ENCODE results near the gene CLASP1.

The CLASP1 gene

GRCh38 chr2:121596221-121597080, 52.8 kb downstream of the CLASP1 start:
- ATAC-seq (replicated peaks) (peak; percentile 80 to 89), DNase-seq (peak; percentile 33)
- H3K27me3 Mint-ChIP-seq = no peaks in the 10 kb centered on the region
- peaks cover 24 to 54% of the 10 kb centered on the region in 2 donors for H3K4me1 Mint-ChIP-seq
- H3K36me3 Mint-ChIP-seq = peaks cover 7 to 9% of the 10 kb centered on the region in 2 donors
- peak overlapping the region; percentile 20 for H3K27ac Mint-ChIP-seq
- H3K9me3 Mint-ChIP-seq = no peaks in the 10 kb centered on the region
- H3K4me3 Mint-ChIP-seq = peak overlapping the region; percentile 45 to 56

DNA sequence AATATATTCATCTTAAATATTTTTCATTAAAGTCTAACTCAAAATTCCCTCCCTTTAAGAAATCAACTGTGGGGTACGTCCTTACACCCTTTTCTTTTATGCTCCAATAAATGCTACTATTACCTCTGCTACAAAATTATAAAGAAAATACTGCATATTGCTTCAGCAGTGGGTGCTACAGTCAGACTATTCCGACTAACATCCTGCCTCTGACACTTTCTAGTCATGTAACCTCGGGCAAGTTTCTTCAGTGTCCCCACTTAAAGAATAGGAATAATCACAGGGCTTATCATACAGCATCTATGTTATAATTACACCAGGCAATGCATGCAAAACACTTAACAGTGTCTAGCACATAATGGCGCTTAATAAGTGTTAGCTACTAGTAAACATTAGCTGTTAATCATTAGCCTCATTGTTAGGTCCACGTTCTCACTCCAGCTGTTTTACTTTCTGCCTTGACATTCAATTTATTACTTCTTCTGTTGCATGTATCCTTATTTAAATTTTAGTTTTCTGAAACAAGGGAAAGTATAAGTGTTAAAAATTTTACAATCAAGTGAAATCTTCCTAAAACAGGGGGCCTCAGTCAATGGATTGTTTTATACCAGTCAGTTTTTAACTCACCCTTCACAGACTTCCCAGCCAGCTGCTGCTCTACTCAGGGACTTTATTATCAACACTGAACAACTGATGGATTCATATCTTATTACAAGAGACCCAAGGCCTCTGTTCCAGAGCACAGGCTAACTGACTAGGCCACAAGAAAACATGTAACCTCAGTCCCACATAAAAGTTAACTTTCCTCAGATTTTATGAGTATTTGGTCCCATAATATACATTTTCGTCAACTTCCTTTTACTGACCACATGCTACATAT, 54.0 kb downstream of the CLASP1 start:
- peak overlapping the region; percentile 20 for H3K27ac Mint-ChIP-seq
- H3K9me3 Mint-ChIP-seq = no peaks in the 10 kb centered on the region
- no peaks in the 10 kb centered on the region for H3K27me3 Mint-ChIP-seq
- peaks cover 22 to 51% of the 10 kb centered on the region in 2 donors for H3K4me1 Mint-ChIP-seq
- no peak overlapping the region for H3K4me3 Mint-ChIP-seq
- DNase-seq = no peak
- ATAC-seq (replicated peaks) = no peak
- H3K36me3 Mint-ChIP-seq = peaks cover 3 to 5% of the 10 kb centered on the region in 2 donors

GRCh38 chr2:121591199-121591598, 58.1 kb downstream of the CLASP1 start:
- Mint-ChIP-seq H3K4me1 (peaks cover 18 to 22% of the 10 kb centered on the region in 2 donors), H3K27me3 (no peaks in the 10 kb centered on the region), H3K9me3 (no peaks in the 10 kb centered on the region), H3K4me3 (no peak overlapping the region), H3K36me3 (peaks cover 5 to 9% of the 10 kb centered on the region in 2 donors), H3K27ac (no peak overlapping the region)
- ATAC-seq (replicated peaks) = no peak
- no peak for DNase-seq

- ATAC-seq (replicated peaks) = no peak
- H3K9me3 Mint-ChIP-seq = no peaks in the 10 kb centered on the region
- H3K4me3 Mint-ChIP-seq = no peak overlapping the region
- no peak overlapping the region for H3K27ac Mint-ChIP-seq
- peaks cover 18 to 28% of the 10 kb centered on the region in 2 donors for H3K4me1 Mint-ChIP-seq
- H3K36me3 Mint-ChIP-seq = peaks cover 7 to 15% of the 10 kb centered on the region in 2 donors
- DNase-seq = no peak
- H3K27me3 Mint-ChIP-seq = no peaks in the 10 kb centered on the region
Observed at GRCh38 chr2:121588357-121588756, 60.9 kb downstream of the CLASP1 start.

- DNase-seq = no peak
- ATAC-seq (replicated peaks) = no peak
- H3K36me3 Mint-ChIP-seq = peaks cover 8 to 15% of the 10 kb centered on the region in 2 donors
- H3K27me3 Mint-ChIP-seq = no peaks in the 10 kb centered on the region
- peaks cover 0 to 2% of the 10 kb centered on the region in 2 donors for H3K9me3 Mint-ChIP-seq
- H3K4me1 Mint-ChIP-seq = peaks cover 21 to 39% of the 10 kb centered on the region in 2 donors
- no peak overlapping the region for H3K4me3 Mint-ChIP-seq
- no peak overlapping the region for H3K27ac Mint-ChIP-seq
Observed at GRCh38 chr2:121587131-121587530, 62.1 kb downstream of the CLASP1 start.

DNA sequence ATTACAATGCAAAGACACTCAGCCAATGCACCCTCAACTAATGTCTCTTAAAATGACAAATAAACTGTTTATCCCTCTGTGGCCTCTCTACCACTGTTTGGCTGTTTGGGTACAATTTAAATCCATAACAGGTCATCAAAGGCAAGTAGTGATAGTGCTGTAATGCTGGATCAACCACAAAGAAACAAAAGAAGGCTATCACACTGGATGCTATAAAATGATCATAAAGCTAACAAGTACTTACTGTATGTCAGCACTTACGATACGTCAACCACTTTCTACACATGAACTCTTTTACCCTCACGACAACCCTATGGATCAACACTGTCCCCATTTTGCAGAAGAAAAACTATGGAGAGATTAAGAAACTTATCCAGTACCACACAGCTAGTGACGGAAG, 64.5 kb downstream of the CLASP1 start:
- H3K27me3 Mint-ChIP-seq = no peaks in the 10 kb centered on the region
- no peak for ATAC-seq (replicated peaks)
- peaks cover 12 to 33% of the 10 kb centered on the region in 2 donors for H3K4me1 Mint-ChIP-seq
- no peak overlapping the region for H3K27ac Mint-ChIP-seq
- H3K9me3 Mint-ChIP-seq = peaks cover 0 to 2% of the 10 kb centered on the region in 2 donors
- H3K4me3 Mint-ChIP-seq = no peak overlapping the region
- H3K36me3 Mint-ChIP-seq = peaks cover 10 to 13% of the 10 kb centered on the region in 2 donors
- DNase-seq = no peak

DNA sequence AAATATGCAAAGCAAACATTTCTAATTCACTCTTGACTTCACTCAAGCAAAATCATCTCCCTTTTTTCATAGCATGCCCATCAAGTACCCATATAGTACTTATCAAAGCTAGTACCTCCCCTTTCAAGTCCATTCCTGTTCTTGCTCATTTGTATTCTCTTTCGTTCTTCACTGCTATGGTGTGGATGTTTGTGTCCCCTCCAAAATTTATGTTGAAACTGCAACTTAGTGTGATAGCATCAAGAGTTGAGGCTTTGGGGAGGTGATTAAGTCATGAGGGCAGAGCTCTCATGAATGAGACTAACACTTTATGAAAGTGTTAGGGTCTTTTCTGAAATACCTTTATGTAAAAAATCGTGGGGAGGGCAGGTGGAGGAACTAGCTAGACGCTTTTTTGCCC, 65.7 kb downstream of the CLASP1 start:
- DNase-seq = no peak
- H3K4me3 Mint-ChIP-seq = no peak overlapping the region
- no peak for ATAC-seq (replicated peaks)
- peaks cover 16 to 43% of the 10 kb centered on the region in 2 donors for H3K4me1 Mint-ChIP-seq
- peaks cover 0 to 2% of the 10 kb centered on the region in 2 donors for H3K9me3 Mint-ChIP-seq
- H3K36me3 Mint-ChIP-seq = peaks cover 12 to 15% of the 10 kb centered on the region in 2 donors
- H3K27me3 Mint-ChIP-seq = no peaks in the 10 kb centered on the region
- no peak overlapping the region for H3K27ac Mint-ChIP-seq

GRCh38 chr2:121582272-121582671, 67.0 kb downstream of the CLASP1 start:
- Mint-ChIP-seq H3K4me1 (peaks cover 16 to 53% of the 10 kb centered on the region in 2 donors), H3K4me3 (no peak overlapping the region), H3K27ac (peak overlapping the region; percentile 5), H3K9me3 (peaks cover 0 to 2% of the 10 kb centered on the region in 2 donors), H3K36me3 (peaks cover 12 to 15% of the 10 kb centered on the region in 2 donors), H3K27me3 (no peaks in the 10 kb centered on the region)
- DNase-seq (no peak), ATAC-seq (replicated peaks) (no peak)

- H3K27me3 Mint-ChIP-seq = no peaks in the 10 kb centered on the region
- H3K4me3 Mint-ChIP-seq = no peak overlapping the region
- no peak for DNase-seq
- no peak for ATAC-seq (replicated peaks)
- H3K9me3 Mint-ChIP-seq = peaks cover 0 to 2% of the 10 kb centered on the region in 2 donors
- no peak overlapping the region for H3K27ac Mint-ChIP-seq
- peaks cover 10 to 43% of the 10 kb centered on the region in 2 donors for H3K4me1 Mint-ChIP-seq
- peaks cover 8 to 12% of the 10 kb centered on the region in 2 donors for H3K36me3 Mint-ChIP-seq
Observed at GRCh38 chr2:121579309-121579708, 70.0 kb downstream of the CLASP1 start.

- Mint-ChIP-seq H3K27ac (no peak overlapping the region), H3K9me3 (peaks cover 0 to 2% of the 10 kb centered on the region in 2 donors), H3K4me1 (peaks cover 9 to 29% of the 10 kb centered on the region in 2 donors), H3K27me3 (no peaks in the 10 kb centered on the region), H3K36me3 (peaks cover 7 to 8% of the 10 kb centered on the region in 2 donors), H3K4me3 (no peak overlapping the region)
- ATAC-seq (replicated peaks) (no peak), DNase-seq (no peak)
Observed at GRCh38 chr2:121577381-121577780, 71.9 kb downstream of the CLASP1 start.

DNA sequence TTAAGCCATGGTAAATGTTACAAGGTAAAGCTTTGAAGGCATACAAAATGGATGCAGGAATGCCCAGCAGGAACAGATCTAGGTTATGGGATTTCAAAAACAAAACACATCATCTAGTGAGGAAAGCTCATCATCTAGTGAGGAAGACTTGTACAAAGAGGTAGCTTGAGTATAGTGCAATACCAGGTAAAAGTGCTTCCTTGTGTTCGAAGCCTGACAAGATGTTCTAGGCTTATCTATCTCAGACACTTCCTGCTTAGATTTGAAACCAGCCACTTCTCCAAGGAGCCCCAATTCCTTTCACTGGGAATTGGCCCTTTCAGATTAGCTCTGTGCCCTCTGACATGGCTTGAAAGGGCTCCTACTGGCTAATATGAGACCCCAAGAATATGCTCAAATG, 73.0 kb downstream of the CLASP1 start:
- H3K4me3 Mint-ChIP-seq = no peak overlapping the region
- DNase-seq = no peak
- no peaks in the 10 kb centered on the region for H3K27me3 Mint-ChIP-seq
- no peak for ATAC-seq (replicated peaks)
- no peak overlapping the region for H3K27ac Mint-ChIP-seq
- H3K36me3 Mint-ChIP-seq = peaks cover 5 to 16% of the 10 kb centered on the region in 2 donors
- peaks cover 6 to 21% of the 10 kb centered on the region in 2 donors for H3K4me1 Mint-ChIP-seq
- H3K9me3 Mint-ChIP-seq = no peaks in the 10 kb centered on the region

DNA sequence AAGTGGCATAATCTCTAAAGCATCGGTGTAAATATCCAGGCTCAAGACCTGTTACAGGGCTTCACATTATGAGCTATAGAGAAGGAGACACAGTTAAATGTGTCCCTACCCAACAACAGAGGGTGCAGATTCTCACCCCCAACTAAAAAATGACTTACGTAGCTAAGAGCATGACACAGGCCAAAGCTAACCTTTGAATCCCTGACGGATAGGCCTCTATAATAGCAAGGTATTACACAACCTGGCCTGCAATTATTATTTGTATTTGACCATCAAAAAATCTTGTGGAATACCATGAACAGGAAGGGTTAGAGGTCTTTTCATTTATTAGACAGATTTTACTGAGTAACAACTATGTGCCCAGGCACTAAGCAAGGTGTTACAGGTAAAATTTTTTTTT, 73.5 kb downstream of the CLASP1 start:
- DNase-seq = no peak
- H3K36me3 Mint-ChIP-seq = peaks cover 5 to 16% of the 10 kb centered on the region in 2 donors
- no peak for ATAC-seq (replicated peaks)
- H3K4me1 Mint-ChIP-seq = peaks cover 4 to 21% of the 10 kb centered on the region in 2 donors
- H3K27me3 Mint-ChIP-seq = no peaks in the 10 kb centered on the region
- no peak overlapping the region for H3K4me3 Mint-ChIP-seq
- H3K27ac Mint-ChIP-seq = no peak overlapping the region
- no peaks in the 10 kb centered on the region for H3K9me3 Mint-ChIP-seq

- no peaks in the 10 kb centered on the region for H3K9me3 Mint-ChIP-seq
- no peak overlapping the region for H3K27ac Mint-ChIP-seq
- ATAC-seq (replicated peaks) (no peak), DNase-seq (no peak)
- H3K4me3 Mint-ChIP-seq = no peak overlapping the region
- no peaks in the 10 kb centered on the region for H3K27me3 Mint-ChIP-seq
- H3K4me1 Mint-ChIP-seq = peaks cover 4 to 11% of the 10 kb centered on the region in 2 donors
- H3K36me3 Mint-ChIP-seq = peaks cover 8 to 15% of the 10 kb centered on the region in 2 donors
Observed at GRCh38 chr2:121570667-121571055, 78.6 kb downstream of the CLASP1 start.

DNA sequence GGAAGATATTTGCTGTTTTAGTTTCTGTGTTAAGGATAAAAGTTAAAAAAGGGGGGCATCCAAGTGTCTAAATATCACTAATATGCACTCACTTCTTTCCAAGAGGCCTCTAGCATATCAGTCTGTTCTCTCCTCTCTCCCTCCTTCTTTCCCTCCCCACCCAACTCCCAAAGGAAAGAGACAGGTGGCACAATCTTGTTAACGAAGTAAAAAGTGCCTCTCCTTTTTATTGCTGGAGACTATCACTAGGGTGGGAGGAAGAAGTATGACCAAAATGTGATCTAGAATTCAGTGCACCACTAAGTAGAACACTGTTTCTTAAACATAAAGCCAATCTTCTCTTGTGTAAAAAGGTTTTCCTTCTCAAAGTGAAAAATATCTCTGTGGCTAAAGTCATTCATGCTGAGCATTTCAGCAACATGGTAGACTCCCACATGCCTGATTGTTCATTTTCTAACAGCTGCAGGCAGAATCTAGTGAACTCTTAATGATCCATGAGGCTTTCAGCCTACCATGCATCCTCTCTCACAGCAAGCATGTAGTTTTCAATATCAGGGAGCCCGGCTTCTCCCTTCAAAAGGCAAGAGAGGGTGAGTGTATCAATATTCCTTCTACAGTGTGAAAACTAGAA, 79.1 kb downstream of the CLASP1 start:
- Mint-ChIP-seq H3K36me3 (peaks cover 9 to 19% of the 10 kb centered on the region in 2 donors), H3K27me3 (no peaks in the 10 kb centered on the region), H3K27ac (no peak overlapping the region), H3K4me3 (no peak overlapping the region), H3K9me3 (no peaks in the 10 kb centered on the region), H3K4me1 (peaks cover 6 to 16% of the 10 kb centered on the region in 2 donors)
- ATAC-seq (replicated peaks) = no peak
- no peak for DNase-seq

Measured in stimulated activated naive B cell treated with anti-CD40 and anti-IgM and Interleukin-4, amounts not matched to agents 10 μg/mL and 1 μg/mL and 100 μg/mL, for 72 hours (primary cell).